Measurements from ENCODE around the gene ASPHD1. TPM values are rescaled to one million over a fixed set of nuclear protein-coding genes. Genes with fewer than 3 reads are reported as not detected.

ASPHD1 gene
- total RNA-seq, 4 donors from 2014 or later: 0.90 to 5.7 (median 3.9) TPM

DNA sequence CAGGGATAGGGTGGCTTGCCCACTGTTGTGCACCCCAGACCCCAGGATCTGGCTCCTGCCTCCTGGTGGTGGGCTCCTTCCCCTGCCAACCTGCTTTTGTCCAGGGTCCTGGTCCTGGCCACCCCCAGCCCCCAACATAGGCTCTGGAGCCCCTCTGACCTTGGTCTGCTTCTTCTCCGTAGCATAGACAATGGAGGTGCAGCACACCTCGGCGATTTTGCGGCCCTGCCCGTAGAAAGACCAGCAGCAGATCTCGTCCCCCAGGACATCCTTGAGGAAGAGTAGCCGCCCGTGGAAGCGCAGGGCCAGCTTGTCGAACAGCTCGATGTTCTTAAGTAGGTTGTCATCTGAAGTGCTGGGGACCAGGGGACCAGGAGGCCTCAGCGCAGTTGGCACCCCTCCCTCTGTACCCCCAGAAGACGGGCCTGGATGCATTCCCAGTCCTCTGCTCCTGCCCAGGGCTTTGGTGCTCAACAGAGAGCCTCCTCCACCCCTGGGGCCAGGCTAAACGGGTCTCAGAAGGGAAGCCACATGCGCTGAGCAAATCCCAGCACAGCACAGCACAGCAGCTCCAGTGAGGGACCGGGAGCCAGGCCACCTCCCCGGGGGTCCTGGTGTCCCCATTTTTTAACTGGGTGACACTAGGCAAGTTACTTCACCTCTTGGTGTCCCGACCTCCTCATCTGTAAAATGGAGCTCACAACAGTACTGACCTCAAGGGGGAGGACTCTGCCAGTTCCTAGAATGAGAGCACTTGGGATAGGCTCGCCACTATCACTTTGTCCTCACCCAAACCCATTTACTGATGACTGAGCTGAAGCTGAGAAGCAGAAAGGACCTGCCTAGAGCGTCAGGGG, 10.8 kb downstream of the ASPHD1 start:
- no peaks in the 10 kb centered on the region for H3K4me1 ChIP-seq
- DNase-seq (ENCODE audit: low spot score in 2 of 2): no peak
- TF ChIP-seq POLR2A (IDR thresholded peaks at IDR 0.05): no peak
- TF ChIP-seq, protein P1, sequence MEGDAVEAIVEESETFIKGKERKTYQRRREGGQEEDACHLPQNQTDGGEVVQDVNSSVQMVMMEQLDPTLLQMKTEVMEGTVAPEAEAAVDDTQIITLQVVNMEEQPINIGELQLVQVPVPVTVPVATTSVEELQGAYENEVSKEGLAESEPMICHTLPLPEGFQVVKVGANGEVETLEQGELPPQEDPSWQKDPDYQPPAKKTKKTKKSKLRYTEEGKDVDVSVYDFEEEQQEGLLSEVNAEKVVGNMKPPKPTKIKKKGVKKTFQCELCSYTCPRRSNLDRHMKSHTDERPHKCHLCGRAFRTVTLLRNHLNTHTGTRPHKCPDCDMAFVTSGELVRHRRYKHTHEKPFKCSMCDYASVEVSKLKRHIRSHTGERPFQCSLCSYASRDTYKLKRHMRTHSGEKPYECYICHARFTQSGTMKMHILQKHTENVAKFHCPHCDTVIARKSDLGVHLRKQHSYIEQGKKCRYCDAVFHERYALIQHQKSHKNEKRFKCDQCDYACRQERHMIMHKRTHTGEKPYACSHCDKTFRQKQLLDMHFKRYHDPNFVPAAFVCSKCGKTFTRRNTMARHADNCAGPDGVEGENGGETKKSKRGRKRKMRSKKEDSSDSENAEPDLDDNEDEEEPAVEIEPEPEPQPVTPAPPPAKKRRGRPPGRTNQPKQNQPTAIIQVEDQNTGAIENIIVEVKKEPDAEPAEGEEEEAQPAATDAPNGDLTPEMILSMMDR (IDR thresholded peaks at IDR 0.05): no peak
- H3K27ac ChIP-seq: no peak overlapping the region
- 80 to 93% methylated on average over 16 to 19 of the region's 20 CpGs for WGBS, 2 donors
- H3K36me3 ChIP-seq: peaks cover 0 to 68% (median 0%) of the 10 kb centered on the region in 3 donors
- no peaks in the 10 kb centered on the region for H3K27me3 ChIP-seq
- no peaks in the 10 kb centered on the region for H3K9me3 ChIP-seq
- H3K4me3 ChIP-seq: no peak overlapping the region

DNA sequence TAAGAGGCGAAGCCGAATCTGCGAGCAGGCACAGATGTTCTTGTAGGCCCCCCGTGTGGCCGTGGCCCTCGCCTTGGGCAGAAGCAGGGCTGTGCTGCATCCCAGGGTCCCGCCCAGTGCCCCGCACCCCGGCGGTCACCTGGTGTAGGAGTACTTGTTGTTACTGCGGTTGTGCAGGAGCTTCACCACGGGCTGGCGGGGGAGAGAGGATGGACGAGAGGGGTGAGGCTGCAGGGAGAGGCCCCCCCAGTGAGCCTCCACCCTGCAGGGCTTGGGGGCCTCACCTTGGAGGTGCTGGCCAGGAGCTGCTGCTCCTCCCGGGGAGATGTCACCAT, 11.4 kb downstream of the ASPHD1 start:
- Histone ChIP-seq H3K9me3 (no peaks in the 10 kb centered on the region), H3K4me1 (no peaks in the 10 kb centered on the region), H3K27me3 (no peaks in the 10 kb centered on the region), H3K4me3 (no peak overlapping the region), H3K36me3 (peaks cover 0 to 66% (median 0%) of the 10 kb centered on the region in 3 donors), H3K27ac (no peak overlapping the region)
- DNase-seq (ENCODE audit: low spot score in 2 of 2): no peak
- TF ChIP-seq, protein P1 (IDR thresholded peaks at IDR 0.05): no peak
- no peak for TF ChIP-seq POLR2A (IDR thresholded peaks at IDR 0.05)
- TF ChIP-seq EP300 (IDR thresholded peaks at IDR 0.05): no peak
- WGBS, 2 donors: 72 to 74% methylated on average over 15 of the region's 15 CpGs

DNA sequence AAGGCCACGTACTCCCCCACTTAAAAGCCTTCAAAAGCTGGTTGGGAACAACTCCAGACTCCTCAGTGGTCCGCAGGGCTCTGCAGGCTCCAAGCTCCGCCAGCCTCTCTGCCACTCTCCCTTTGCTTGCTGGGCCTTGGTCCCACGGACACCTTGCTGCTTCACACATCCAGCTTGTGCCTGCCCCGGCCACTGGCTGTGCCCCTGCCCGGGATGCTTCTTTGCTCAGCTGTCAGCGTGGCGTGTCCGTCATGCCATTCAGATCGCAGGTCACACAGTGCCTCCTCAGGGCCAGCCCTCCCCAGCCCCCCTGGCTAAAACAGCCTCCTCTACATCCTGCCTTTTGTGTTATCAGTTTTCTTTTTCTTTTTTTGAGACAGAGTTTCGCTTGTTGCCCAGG, 11.8 kb downstream of the ASPHD1 start:
- Histone ChIP-seq H3K9me3 (no peaks in the 10 kb centered on the region), H3K27me3 (no peaks in the 10 kb centered on the region), H3K36me3 (peaks cover 0 to 66% (median 0%) of the 10 kb centered on the region in 3 donors), H3K4me3 (no peak overlapping the region), H3K27ac (no peak overlapping the region), H3K4me1 (no peaks in the 10 kb centered on the region)
- TF ChIP-seq, protein P1 (IDR thresholded peaks at IDR 0.05): no peak
- TF ChIP-seq POLR2A (IDR thresholded peaks at IDR 0.05) (no peak), EP300 (IDR thresholded peaks at IDR 0.05) (no peak)
- 69 to 80% methylated on average over 11 of the region's 11 CpGs for WGBS, 2 donors
- DNase-seq (ENCODE audit: low spot score in 2 of 2): no peak

DNA sequence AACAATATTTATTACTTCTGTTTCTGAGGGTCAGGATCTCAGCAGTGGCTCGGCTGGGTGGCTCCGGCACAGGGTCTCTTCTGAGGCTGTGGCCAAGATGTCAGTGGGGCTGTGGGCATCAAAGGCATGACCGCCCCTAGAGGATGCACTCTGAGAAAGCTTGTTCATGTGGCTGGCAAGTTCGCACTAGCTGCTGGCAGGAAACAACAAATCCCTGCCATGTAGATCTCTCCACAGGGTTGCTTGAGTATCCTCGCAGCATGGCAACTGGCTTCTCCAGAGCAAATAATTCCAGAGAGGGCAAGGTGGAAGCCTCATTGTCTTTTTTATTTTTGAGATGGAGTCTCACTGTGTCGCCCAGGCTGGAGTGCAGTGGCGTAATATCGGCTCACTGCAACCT, 13.2 kb downstream of the ASPHD1 start:
- DNase-seq (ENCODE audit: low spot score in 2 of 2): no peak
- 89 to 92% methylated on average over 8 of the region's 8 CpGs for WGBS, 2 donors
- no peaks in the 10 kb centered on the region for H3K9me3 ChIP-seq
- no peaks in the 10 kb centered on the region for H3K27me3 ChIP-seq
- peaks cover 0 to 66% (median 3%) of the 10 kb centered on the region in 3 donors for H3K36me3 ChIP-seq
- TF ChIP-seq, protein P1 (IDR thresholded peaks at IDR 0.05): no peak
- TF ChIP-seq POLR2A (IDR thresholded peaks at IDR 0.05): no peak
- H3K27ac ChIP-seq: no peak overlapping the region
- H3K4me1 ChIP-seq: no peaks in the 10 kb centered on the region
- no peak overlapping the region for H3K4me3 ChIP-seq

DNA sequence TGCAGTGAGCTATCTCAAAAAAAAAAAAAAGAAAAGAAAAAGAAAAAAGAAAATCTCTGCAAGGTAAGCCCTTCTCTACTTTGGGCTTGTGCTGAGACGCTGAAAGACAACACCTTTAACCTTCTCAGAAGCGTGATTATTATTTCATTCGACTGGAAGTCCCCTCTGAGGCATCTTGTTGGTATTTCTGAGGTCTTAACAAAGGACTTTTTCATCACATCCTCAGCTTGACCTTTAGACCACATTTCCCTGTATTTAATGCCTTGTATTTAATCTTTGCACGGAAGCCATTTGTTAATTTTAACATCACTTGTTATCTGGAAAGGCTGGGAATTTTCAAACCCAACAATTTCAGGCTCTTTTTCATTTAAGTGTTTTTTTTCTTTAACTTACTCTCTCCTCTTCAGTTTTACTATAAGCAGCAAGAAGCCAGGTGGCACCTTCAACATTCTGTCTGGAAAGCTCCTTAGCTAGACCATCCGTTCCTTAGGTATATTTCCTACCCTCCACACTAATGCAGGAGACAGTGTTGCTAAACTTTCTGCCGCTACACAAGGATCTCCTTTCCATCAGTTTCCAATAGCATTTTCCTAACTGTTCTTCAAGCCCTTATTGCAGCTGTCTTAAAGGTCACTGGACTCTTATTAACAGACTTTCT, 15.4 kb downstream of the ASPHD1 start:
- H3K27ac ChIP-seq: no peak overlapping the region
- no peak overlapping the region for H3K4me3 ChIP-seq
- no peaks in the 10 kb centered on the region for H3K9me3 ChIP-seq
- H3K27me3 ChIP-seq: no peaks in the 10 kb centered on the region
- peaks cover 0 to 72% (median 8%) of the 10 kb centered on the region in 3 donors for H3K36me3 ChIP-seq
- no peak for DNase-seq (ENCODE audit: low spot score in 2 of 2)
- H3K4me1 ChIP-seq: no peaks in the 10 kb centered on the region
- 48 to 52% methylated on average over 6 of the region's 6 CpGs for WGBS, 2 donors
- no peak for TF ChIP-seq EP300 (IDR thresholded peaks at IDR 0.05)
- TF ChIP-seq, protein P1 (IDR thresholded peaks at IDR 0.05): no peak
- no peak for TF ChIP-seq POLR2A (IDR thresholded peaks at IDR 0.05)
